ENCODE results near the gene SLC22A23. TPM values are rescaled to one million over a fixed set of nuclear protein-coding genes. Genes with fewer than 3 reads are reported as not detected.

SLC22A23 gene
- total RNA-seq, 4 donors from 2014 or later: 7.1 to 9.6 (median 8.2) TPM

DNA sequence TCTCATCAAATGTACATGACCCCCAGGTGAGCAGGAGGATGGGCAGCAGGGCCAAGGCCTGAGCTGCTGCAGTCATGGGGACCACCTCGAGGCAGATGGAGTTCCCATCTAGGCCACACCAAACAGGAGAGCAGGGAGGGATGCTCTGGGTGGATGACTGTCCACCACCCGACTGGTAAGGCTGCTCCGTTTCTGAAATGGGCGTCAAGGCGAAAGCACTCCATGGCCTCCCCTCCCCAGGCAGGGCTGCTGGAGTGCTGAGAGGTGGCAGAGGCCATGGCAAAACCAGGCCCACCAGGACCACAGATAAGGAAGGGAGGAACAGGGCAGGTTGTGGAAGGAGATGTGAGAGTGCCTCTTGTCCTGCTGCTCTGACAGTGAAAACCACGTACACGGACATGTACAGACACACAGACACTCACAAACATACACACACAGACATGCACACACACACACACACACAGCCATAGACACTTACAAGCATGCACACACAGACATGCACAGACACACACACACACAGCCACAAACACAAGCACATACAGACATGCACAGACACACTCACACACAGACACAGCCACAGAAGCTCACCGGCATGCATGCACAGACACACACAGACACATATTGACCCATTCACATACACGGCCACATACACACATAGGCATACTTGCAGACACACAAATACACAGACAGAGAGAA lies 104.9 kb downstream of the SLC22A23 start:
- 84 to 97% methylated on average over 9 of the region's 9 CpGs for WGBS, 2 donors
- Histone ChIP-seq H3K4me1 (peaks cover 0 to 61% (median 43%) of the 10 kb centered on the region in 4 donors), H3K9me3 (no peaks in the 10 kb centered on the region), H3K27ac (peak overlapping the region; percentile 31 to 89 (median 74)), H3K4me3 (no peak overlapping the region), H3K27me3 (no peaks in the 10 kb centered on the region), H3K36me3 (no peaks in the 10 kb centered on the region)
- DNase-seq (ENCODE audit: low spot score in 2 of 2): no peak
- TF ChIP-seq EP300 (IDR thresholded peaks at IDR 0.05) (no peak), CTCF (IDR thresholded peaks at IDR 0.05) (no peak), POLR2A (IDR thresholded peaks at IDR 0.05) (no peak)

GRCh38 chr6:3351105-3351676 lies 105.7 kb downstream of the SLC22A23 start:
- H3K4me1 ChIP-seq: peaks cover 0 to 53% (median 35%) of the 10 kb centered on the region in 4 donors
- peak overlapping the region; percentile 31 to 89 (median 74) for H3K27ac ChIP-seq
- H3K9me3 ChIP-seq: no peaks in the 10 kb centered on the region
- DNase-seq (ENCODE audit: low spot score in 2 of 2): no peak
- H3K4me3 ChIP-seq: no peak overlapping the region
- H3K36me3 ChIP-seq: no peaks in the 10 kb centered on the region
- TF ChIP-seq EP300 (IDR thresholded peaks at IDR 0.05) (no peak), CTCF (IDR thresholded peaks at IDR 0.05) (no peak), POLR2A (IDR thresholded peaks at IDR 0.05) (no peak)
- H3K27me3 ChIP-seq: no peaks in the 10 kb centered on the region
- 29 to 35% methylated on average over 15 of the region's 15 CpGs for WGBS, 2 donors

GRCh38 chr6:3350252-3350796 lies 106.5 kb downstream of the SLC22A23 start:
- no peaks in the 10 kb centered on the region for H3K9me3 ChIP-seq
- H3K27ac ChIP-seq: peak overlapping the region; percentile 31 to 89 (median 74)
- WGBS, 2 donors: 28 to 29% methylated on average over 8 of the region's 8 CpGs
- no peaks in the 10 kb centered on the region for H3K27me3 ChIP-seq
- no peak overlapping the region for H3K4me3 ChIP-seq
- peaks cover 0 to 48% (median 30%) of the 10 kb centered on the region in 4 donors for H3K4me1 ChIP-seq
- H3K36me3 ChIP-seq: no peaks in the 10 kb centered on the region
- DNase-seq (ENCODE audit: low spot score in 2 of 2): no peak
- no peak for TF ChIP-seq CTCF (IDR thresholded peaks at IDR 0.05)
- no peak for TF ChIP-seq EP300 (IDR thresholded peaks at IDR 0.05)
- TF ChIP-seq POLR2A (IDR thresholded peaks at IDR 0.05): no peak

DNA sequence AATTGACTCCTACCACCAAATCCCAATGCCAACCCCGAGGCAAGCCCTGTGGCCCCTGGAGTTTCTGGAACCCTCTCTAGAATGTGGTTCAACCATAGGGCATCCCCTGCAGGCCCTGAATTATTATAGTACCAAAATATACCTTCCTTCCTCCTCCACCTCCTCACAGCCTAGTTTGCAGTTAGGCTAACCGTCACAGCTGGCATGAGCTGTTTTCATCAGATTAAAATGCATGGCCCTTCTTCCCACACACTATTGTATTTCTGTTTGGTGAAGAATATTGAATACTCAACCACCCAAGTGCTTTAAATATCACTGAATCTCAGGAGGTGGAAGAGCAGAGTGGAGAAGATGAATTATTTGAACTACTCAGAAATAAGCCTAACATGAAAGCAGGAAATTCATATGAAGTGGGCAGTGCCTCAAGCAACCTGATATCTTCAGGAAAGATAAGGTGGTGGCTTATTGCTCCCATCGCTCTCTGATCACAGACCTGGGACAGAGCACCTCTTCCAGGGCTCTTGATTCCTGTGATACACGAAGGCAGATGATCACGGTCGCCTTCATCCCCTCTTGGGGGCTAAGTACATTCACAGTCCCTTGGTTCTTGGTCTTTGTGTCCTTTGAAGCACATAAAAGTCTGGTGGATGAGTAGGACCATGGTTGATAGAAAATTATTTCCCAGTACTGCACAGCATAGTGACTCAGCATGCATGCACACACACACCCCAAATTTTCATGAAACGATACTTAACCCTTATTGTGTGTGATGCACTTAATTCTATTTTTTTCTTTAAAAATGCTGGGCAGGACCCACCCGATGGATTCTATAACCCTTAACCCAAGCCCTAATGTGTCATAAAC lies 107.2 kb downstream of the SLC22A23 start:
- no peak for TF ChIP-seq CTCF (IDR thresholded peaks at IDR 0.05)
- no peak for TF ChIP-seq POLR2A (IDR thresholded peaks at IDR 0.05)
- TF ChIP-seq EP300 (IDR thresholded peaks at IDR 0.05): no peak
- Histone ChIP-seq H3K36me3 (no peaks in the 10 kb centered on the region), H3K9me3 (no peaks in the 10 kb centered on the region), H3K4me3 (no peak overlapping the region), H3K4me1 (peaks cover 0 to 43% (median 26%) of the 10 kb centered on the region in 4 donors), H3K27ac (peak overlapping the region in 3 of 4 donors; percentile 31 to 89 (median 86)), H3K27me3 (no peaks in the 10 kb centered on the region)
- no peak for DNase-seq (ENCODE audit: low spot score in 2 of 2)
- WGBS, 2 donors: 58 to 65% methylated on average over 8 of the region's 8 CpGs
